Neural progenitor cell (in vitro differentiated cells): Measurements from ENCODE around the gene ADAM23. TPM values are rescaled to one million over a fixed set of nuclear protein-coding genes. Genes with fewer than 3 reads are reported as not detected.

Experiments used
- DNase-seq: peaks from one replicate; pipeline ENCODE4 v3.0.0-alpha.2; 2016; ENCODE audit warnings: low spot score
- H2AFZ ChIP-seq: fragments of 200-600 bp; sonication (generic); replicated peaks from 2 replicates; pipeline ENCODE4 v1.6.1; 2016; ENCODE audit warnings: antibody characterized with exemption
- H3F3A ChIP-seq: fragments of 200-600 bp; sonication (generic); 2 replicates; pipeline ENCODE4 v1.6.1; 2016; ENCODE audit warnings: antibody characterized with exemption, low read depth
- H3K27ac ChIP-seq: fragments of 200-600 bp; sonication (generic); 2 replicates; pipeline ENCODE4 v1.5.1; 2016; ENCODE audit warnings: mild to moderate bottlenecking
- H3K27me3 ChIP-seq: fragments of 200-600 bp; sonication (generic); 2 replicates; pipeline ENCODE4 v1.6.1; 2016; ENCODE audit warnings: mild to moderate bottlenecking, moderate library complexity
- H3K36me3 ChIP-seq: fragments of 200-600 bp; sonication (generic); 2 replicates; pipeline ENCODE4 v1.5.1; 2016
- H3K4me1 ChIP-seq: fragments of 200-600 bp; sonication (generic); 2 replicates; pipeline ENCODE4 v1.6.1; 2016; ENCODE audit warnings: mixed run types
- H3K4me2 ChIP-seq: fragments of 200-600 bp; sonication (generic); 2 replicates; pipeline ENCODE4 v1.6.1; 2016
- H3K4me3 ChIP-seq: fragments of 200-600 bp; sonication (generic); 2 replicates; pipeline ENCODE4 v1.5.1; 2016
- H3K79me2 ChIP-seq: fragments of 200-600 bp; sonication (generic); 2 replicates; pipeline ENCODE4 v1.6.1; 2016; ENCODE audit warnings: low read depth
- H3K9ac ChIP-seq: fragments of 200-600 bp; sonication (generic); 2 replicates; pipeline ENCODE4 v1.6.1; 2016
- H3K9me3 ChIP-seq: fragments of 200-600 bp; sonication (generic); 2 replicates; pipeline ENCODE4 v1.5.1; 2016; ENCODE audit warnings: low read depth
- H4K20me1 ChIP-seq: fragments of 200-600 bp; sonication (generic); 2 replicates; pipeline ENCODE4 v1.6.1; 2016; ENCODE audit warnings: low read depth
- H3K27ac Mint-ChIP-seq: 3 replicates; pipeline ENCODE4 v1.8.0; 2021; ENCODE audit warnings: mixed read lengths
- H3K27me3 Mint-ChIP-seq: 2 replicates; pipeline ENCODE4 v1.8.0; 2022; ENCODE audit warnings: low read depth, mild to moderate bottlenecking, inconsistent platforms, moderate library complexity, mixed read lengths; ENCODE audit not compliant: insufficient read depth
- H3K36me3 Mint-ChIP-seq: 3 replicates; pipeline ENCODE4 v1.8.0; 2021; ENCODE audit warnings: mixed read lengths
- H3K4me1 Mint-ChIP-seq: 3 replicates; pipeline ENCODE4 v1.8.0; 2021; ENCODE audit warnings: mixed read lengths
- H3K4me3 Mint-ChIP-seq: 3 replicates; pipeline ENCODE4 v1.8.0; 2021; ENCODE audit warnings: mild to moderate bottlenecking, moderate library complexity, mixed read lengths
- H3K9me3 Mint-ChIP-seq: 3 replicates; pipeline ENCODE4 v1.8.0; 2020; ENCODE audit warnings: mixed read lengths
- CTCF ChIP-seq: fragments of 200-600 bp; sonication (generic); IDR thresholded peaks from 2 replicates; pipeline ENCODE4 v1.5.1; 2017; ENCODE audit warnings: antibody characterized with exemption, mild to moderate bottlenecking
- EZH2 ChIP-seq: fragments of 200-600 bp; sonication (generic); IDR thresholded peaks from 2 replicates; pipeline ENCODE4 v1.6.1; 2017; ENCODE audit warnings: antibody characterized with exemption, mild to moderate bottlenecking, moderate library complexity
- EZH2phosphoT487 ChIP-seq: fragments of 200-600 bp; sonication (generic); IDR thresholded peaks from 2 replicates; pipeline ENCODE4 v1.6.1; 2017; ENCODE audit warnings: antibody characterized with exemption
- total RNA-seq: library from RNA; depleted of rRNA; stranded (reverse); fragments of >200 nt; gene quantifications from 2 replicates; pipeline ENCODE4 v1.2.3, GENCODE V29; 2015; ENCODE audit warnings: low replicate concordance

ADAM23 gene
- total RNA-seq, 1 donor from 2014 or later: 17.2 TPM

GRCh38 chr2:206408323-206409320 is 34.7 kb upstream of the ADAM23 start:
- Mint-ChIP-seq H3K4me3 (no peak overlapping the region), H3K36me3 (no peaks in the 10 kb centered on the region), H3K9me3 (peaks cover 3% of the 10 kb centered on the region), H3K27me3 (no peaks in the 10 kb centered on the region), H3K27ac (no peak overlapping the region), H3K4me1 (no peaks in the 10 kb centered on the region)
- H4K20me1 ChIP-seq: no peaks in the 10 kb centered on the region
- no peak overlapping the region for H3K4me2 ChIP-seq
- TF ChIP-seq CTCF: no peak
- no peak for TF ChIP-seq EZH2phosphoT487
- no peak for TF ChIP-seq EZH2
- no peaks in the 10 kb centered on the region for H3K79me2 ChIP-seq
- no peaks in the 10 kb centered on the region for H3K9me3 ChIP-seq
- H3K4me1 ChIP-seq: peaks cover 4% of the 10 kb centered on the region
- H3K4me3 ChIP-seq: no peak overlapping the region
- no peaks in the 10 kb centered on the region for H3K27me3 ChIP-seq
- no peak overlapping the region for H3K9ac ChIP-seq
- DNase-seq: no peak
- no peaks in the 10 kb centered on the region for H3F3A ChIP-seq
- no peaks in the 10 kb centered on the region for H3K36me3 ChIP-seq
- no peak overlapping the region for H3K27ac ChIP-seq
- no peak overlapping the region for H2AFZ ChIP-seq

DNA sequence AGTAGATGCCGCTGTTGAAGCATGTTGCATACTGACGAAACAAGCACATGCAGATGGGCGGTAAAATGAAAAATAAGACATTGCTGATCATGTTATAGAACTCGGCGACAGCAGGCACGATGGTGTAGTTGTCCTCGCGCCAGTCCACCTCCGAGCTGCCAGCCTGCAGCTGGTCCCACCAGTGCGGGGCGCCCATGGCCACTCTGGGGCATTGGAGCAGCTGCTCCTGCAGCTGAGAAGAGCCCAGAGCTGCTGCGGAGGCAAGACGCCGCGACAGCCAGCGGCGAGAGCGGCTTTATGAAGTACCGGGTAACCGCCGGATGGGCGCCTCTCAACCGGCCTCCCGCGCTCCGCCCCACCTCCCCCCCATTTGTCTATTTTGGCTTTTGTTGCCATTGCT is 32.6 kb upstream of the ADAM23 start:
- H3K4me3 ChIP-seq: no peak overlapping the region
- H3K4me2 ChIP-seq: no peak overlapping the region
- H3K4me3 Mint-ChIP-seq: no peak overlapping the region
- TF ChIP-seq EZH2 (no peak), CTCF (no peak), EZH2phosphoT487 (no peak)
- no peak overlapping the region for H3K27ac ChIP-seq
- H3K27me3 ChIP-seq: no peaks in the 10 kb centered on the region
- no peaks in the 10 kb centered on the region for H3K9me3 ChIP-seq
- no peaks in the 10 kb centered on the region for H3K4me1 ChIP-seq
- H3K27ac Mint-ChIP-seq: no peak overlapping the region
- no peaks in the 10 kb centered on the region for H3K4me1 Mint-ChIP-seq
- H3F3A ChIP-seq: no peaks in the 10 kb centered on the region
- H3K9ac ChIP-seq: no peak overlapping the region
- no peaks in the 10 kb centered on the region for H4K20me1 ChIP-seq
- H3K79me2 ChIP-seq: no peaks in the 10 kb centered on the region
- no peaks in the 10 kb centered on the region for H3K36me3 ChIP-seq
- no peaks in the 10 kb centered on the region for H3K36me3 Mint-ChIP-seq
- H3K9me3 Mint-ChIP-seq: peaks cover 3% of the 10 kb centered on the region
- H3K27me3 Mint-ChIP-seq: no peaks in the 10 kb centered on the region
- DNase-seq: no peak
- no peak overlapping the region for H2AFZ ChIP-seq

DNA sequence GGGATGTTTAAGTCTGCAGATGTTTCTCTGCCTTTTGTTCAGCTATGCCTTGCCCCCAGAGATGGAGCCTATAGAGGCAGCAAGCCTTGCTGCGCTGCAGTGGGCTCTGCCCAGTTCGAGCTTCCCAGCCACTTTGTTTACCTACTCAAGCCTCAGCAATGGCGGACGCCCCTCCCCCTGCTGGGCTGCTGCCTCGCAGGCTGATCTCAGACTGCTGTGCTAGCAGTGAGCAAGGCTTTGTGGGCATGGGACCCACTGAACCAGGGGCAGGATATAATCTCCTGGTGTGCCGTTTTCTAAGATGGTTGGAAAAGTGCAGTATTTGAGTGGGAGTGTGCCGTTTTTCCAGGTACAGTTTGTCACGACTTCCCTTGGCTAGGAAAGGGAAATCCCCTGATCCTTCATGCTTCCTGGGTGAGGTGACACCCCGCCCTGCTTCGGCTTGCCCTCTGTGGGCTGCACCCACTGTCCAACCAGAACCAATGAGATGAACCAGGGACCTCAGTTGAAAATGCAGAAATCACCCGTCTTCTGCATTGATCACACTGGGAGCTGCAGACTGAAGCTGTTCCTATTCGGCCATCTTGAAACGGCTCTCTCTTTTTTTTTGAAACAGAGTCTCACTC is 27.6 kb upstream of the ADAM23 start:
- no peak for DNase-seq
- H3F3A ChIP-seq: no peaks in the 10 kb centered on the region
- no peak overlapping the region for H2AFZ ChIP-seq
- H3K27ac Mint-ChIP-seq: no peak overlapping the region
- no peak overlapping the region for H3K27ac ChIP-seq
- no peaks in the 10 kb centered on the region for H3K4me1 ChIP-seq
- no peaks in the 10 kb centered on the region for H3K36me3 ChIP-seq
- no peaks in the 10 kb centered on the region for H3K79me2 ChIP-seq
- no peaks in the 10 kb centered on the region for H3K4me1 Mint-ChIP-seq
- H3K9me3 Mint-ChIP-seq: peaks cover 13% of the 10 kb centered on the region
- no peak overlapping the region for H3K4me2 ChIP-seq
- H3K9ac ChIP-seq: no peak overlapping the region
- H4K20me1 ChIP-seq: no peaks in the 10 kb centered on the region
- no peaks in the 10 kb centered on the region for H3K36me3 Mint-ChIP-seq
- H3K4me3 Mint-ChIP-seq: no peak overlapping the region
- H3K9me3 ChIP-seq: no peaks in the 10 kb centered on the region
- H3K4me3 ChIP-seq: no peak overlapping the region
- TF ChIP-seq EZH2: no peak
- no peak for TF ChIP-seq CTCF
- no peaks in the 10 kb centered on the region for H3K27me3 ChIP-seq
- no peaks in the 10 kb centered on the region for H3K27me3 Mint-ChIP-seq
